Nucleus accumbens (tissue), 56 donors: ENCODE measurements around the gene EFHD1.
"Not testable (repeated sequence)": the region's sequence is repeated elsewhere in the genome, so short reads cannot be mapped to it uniquely, and the experiment has no call there.

Source experiments
- DNase-seq, 56 donors: peaks; one replicate each; lab custom pipeline; 2025; lab: John Stamatoyannopoulos, UW

Gene EFHD1

GRCh38 chr2:232613538-232614134 is 19.8 kb upstream of the EFHD1 start:
- DNase-seq = no peak

- DNase-seq = no peak
Observed at GRCh38 chr2:232615339-232615738, 18.1 kb upstream of the EFHD1 start.

GRCh38 chr2:232621186-232621585 is 12.2 kb upstream of the EFHD1 start:
- DNase-seq = no peak

GRCh38 chr2:232622563-232622962 is 10.8 kb upstream of the EFHD1 start:
- no peak for DNase-seq

GRCh38 chr2:232623768-232624765 is 9.3 kb upstream of the EFHD1 start:
- DNase-seq = peak in 2 of 56 donors; percentile 12 to 13

GRCh38 chr2:232626584-232626983 is 6.8 kb upstream of the EFHD1 start:
- peak in 4 of 56 donors; percentile 7 to 27 (median 13) for DNase-seq

GRCh38 chr2:232628466-232629128 is 4.8 kb upstream of the EFHD1 start:
- DNase-seq = peak in 51 of 56 donors; percentile 17 to 88 (median 64)

GRCh38 chr2:232629129-232629475 is 4.3 kb upstream of the EFHD1 start:
- no peak for DNase-seq

- peak in 2 of 56 donors; percentile 49 to 60 for DNase-seq
Observed at GRCh38 chr2:232632229-232632903, 1.0 kb upstream of the EFHD1 start.

GRCh38 chr2:232632904-232633412 is 446 bp upstream of the EFHD1 start:
- peak in 54 of 56 donors; percentile 32 to 94 (median 79) for DNase-seq

GRCh38 chr2:232634206-232635150 is 1.1 kb downstream of the EFHD1 start:
- peak in 7 of 56 donors; percentile 15 to 43 (median 37) for DNase-seq

- not testable (repeated sequence) for DNase-seq
Observed at GRCh38 chr2:232635376-232635775, 2.0 kb downstream of the EFHD1 start.

- no peak for DNase-seq
Observed at GRCh38 chr2:232635820-232636219, 2.4 kb downstream of the EFHD1 start.

GRCh38 chr2:232636788-232637420 is 3.5 kb downstream of the EFHD1 start:
- DNase-seq = no peak

GRCh38 chr2:232637866-232638583 is 4.6 kb downstream of the EFHD1 start:
- peak in 9 of 56 donors; percentile 23 to 49 (median 29) for DNase-seq

- no peak for DNase-seq
Observed at GRCh38 chr2:232641153-232641848, 7.9 kb downstream of the EFHD1 start.

- no peak for DNase-seq
Observed at GRCh38 chr2:232643147-232643425, 9.7 kb downstream of the EFHD1 start.
